HG02588 (cell line): ENCODE results near the gene FAM50A.
A peak's percentile ranks its signal among the peaks of the same experiment; 100 is the strongest.

ENCODE experiments used
- ATAC-seq: cut with Tn5 transposase; IDR thresholded peaks from one replicate; pipeline ENCODE4 v1.9.1; 2021; ENCODE audit warnings: mild to moderate bottlenecking, moderate library complexity; ENCODE audit not compliant: unreplicated experiment

FAM50A gene

GRCh38 chrX:154463611-154464220 is 19.8 kb downstream of the FAM50A start:
- ATAC-seq, result no peak

GRCh38 chrX:154464806-154465365 is 20.9 kb downstream of the FAM50A start:
- no peak for ATAC-seq

- ATAC-seq, result no peak
Measured at GRCh38 chrX:154465601-154466000, 21.7 kb downstream of the FAM50A start.

GRCh38 chrX:154466036-154466435 is 22.1 kb downstream of the FAM50A start:
- no peak for ATAC-seq

GRCh38 chrX:154466907-154467306 is 23.0 kb downstream of the FAM50A start:
- no peak for ATAC-seq

GRCh38 chrX:154467556-154467955 is 23.6 kb downstream of the FAM50A start:
- no peak for ATAC-seq

GRCh38 chrX:154468217-154468616 is 24.3 kb downstream of the FAM50A start:
- no peak for ATAC-seq

- no peak for ATAC-seq
Measured at GRCh38 chrX:154469114-154469513, 25.2 kb downstream of the FAM50A start.

GRCh38 chrX:154469880-154470279 is 25.9 kb downstream of the FAM50A start:
- no peak for ATAC-seq

- ATAC-seq, result no peak
Measured at GRCh38 chrX:154470434-154470833, 26.5 kb downstream of the FAM50A start.

- ATAC-seq, result no peak
Measured at GRCh38 chrX:154470914-154471568, 27.1 kb downstream of the FAM50A start.

- no peak for ATAC-seq
Measured at GRCh38 chrX:154471839-154472684, 28.1 kb downstream of the FAM50A start.

GRCh38 chrX:154472685-154473632 is 29.0 kb downstream of the FAM50A start:
- ATAC-seq, result no peak

GRCh38 chrX:154473683-154474082 is 29.7 kb downstream of the FAM50A start:
- no peak for ATAC-seq

- ATAC-seq, result no peak
Measured at GRCh38 chrX:154476821-154477220, 32.9 kb downstream of the FAM50A start.

- ATAC-seq, result no peak
Measured at GRCh38 chrX:154477891-154478477, 34.0 kb downstream of the FAM50A start.

- peak; percentile 90 for ATAC-seq
Measured at GRCh38 chrX:154478728-154479622, 35.0 kb downstream of the FAM50A start, which contains the start of gene LAGE3. Gene LAGE3 (minus strand): TSS chrX:154479281. CDS start chrX:154478915, 366 bp downstream.

GRCh38 chrX:154481195-154481594 is 37.3 kb downstream of the FAM50A start:
- ATAC-seq, result no peak
